Muscle of back (tissue), 11 donors: ENCODE measurements around the gene ADAMTS2. TPM values are rescaled to one million over a fixed set of nuclear protein-coding genes. Genes with fewer than 3 reads are reported as not detected.

Experiments
- DNase-seq, 3 donors: peaks; one replicate each; pipeline versions ENCODE4 v3.0.0 to v3.0.0-alpha.2; 2013
- polyA plus RNA-seq, 10 donors: library from polyadenylated mRNA; unstranded; fragments of 120-200 nt; gene quantifications; one replicate each; pipeline ENCODE4 v1.2.1, GENCODE V29; 2013; ENCODE audit not compliant: insufficient read length in 10 of 10

Gene ADAMTS2
- polyA plus RNA-seq, 10 donors: 26.0 to 52.8 (median 42.1) TPM

DNA sequence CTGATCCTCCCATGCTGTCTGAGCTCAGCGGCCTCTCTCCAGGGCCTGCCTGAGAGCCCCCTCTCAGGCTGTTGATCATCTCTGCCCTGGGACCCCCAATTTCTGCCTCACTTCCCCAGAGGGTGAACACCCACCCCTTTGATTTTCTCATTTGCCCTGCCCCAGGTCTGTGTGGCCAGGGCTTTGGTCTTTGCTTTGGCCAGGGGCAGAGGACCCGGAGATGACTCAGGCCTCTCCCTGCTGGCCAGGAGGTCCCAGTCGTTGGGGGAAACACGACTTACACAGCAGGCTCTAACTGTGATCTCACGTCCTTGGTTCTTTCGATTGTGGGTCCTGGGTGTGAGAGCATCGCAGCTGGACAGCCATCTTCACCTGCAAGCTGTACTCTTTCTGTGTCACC lies 1.1 kb upstream of the ADAMTS2 start:
- DNase-seq: no peak

- DNase-seq: no peak
These were observed 153 bp downstream of the ADAMTS2 start for GRCh38 chr5:179345183-179345432.

DNA sequence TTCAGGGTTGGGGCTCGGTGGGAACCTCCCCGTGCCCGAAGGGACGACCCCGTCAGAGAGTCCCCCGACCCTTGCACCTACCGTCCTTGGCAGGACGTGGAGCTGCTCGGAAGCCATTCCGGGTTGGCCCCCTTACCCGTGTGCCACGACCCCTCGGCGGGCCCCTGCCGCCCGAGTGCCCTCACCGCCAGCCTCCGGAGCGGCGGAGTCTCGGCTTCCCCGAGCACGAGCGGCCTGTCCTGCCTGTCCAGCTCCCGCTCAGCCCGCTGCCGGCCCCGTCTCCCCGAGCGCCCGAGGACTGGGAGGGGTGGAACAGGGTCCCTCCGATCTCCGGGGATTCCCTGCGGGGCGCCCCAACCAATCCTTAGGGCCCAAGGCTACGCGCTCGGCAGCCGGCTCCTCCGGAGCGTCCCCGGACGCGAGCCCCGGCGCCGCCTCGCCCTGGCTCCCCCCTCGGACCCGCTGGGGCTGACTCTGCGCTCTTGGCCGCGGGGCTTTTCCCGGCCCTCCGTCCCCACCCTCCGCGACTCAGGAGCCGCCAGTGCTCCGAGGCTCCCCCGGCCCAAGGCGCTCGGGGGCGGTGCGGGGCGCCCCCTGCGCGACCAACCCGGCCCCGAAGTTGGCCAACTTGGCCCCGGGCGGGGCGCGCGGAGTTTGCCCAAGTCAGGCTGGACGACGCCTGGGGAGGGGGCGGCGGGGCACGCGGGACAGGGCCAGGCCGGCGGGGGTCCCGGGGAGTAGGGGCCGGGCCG lies 654 bp downstream of the ADAMTS2 start:
- peak in 1 of 3 donors; percentile 73 for DNase-seq

DNA sequence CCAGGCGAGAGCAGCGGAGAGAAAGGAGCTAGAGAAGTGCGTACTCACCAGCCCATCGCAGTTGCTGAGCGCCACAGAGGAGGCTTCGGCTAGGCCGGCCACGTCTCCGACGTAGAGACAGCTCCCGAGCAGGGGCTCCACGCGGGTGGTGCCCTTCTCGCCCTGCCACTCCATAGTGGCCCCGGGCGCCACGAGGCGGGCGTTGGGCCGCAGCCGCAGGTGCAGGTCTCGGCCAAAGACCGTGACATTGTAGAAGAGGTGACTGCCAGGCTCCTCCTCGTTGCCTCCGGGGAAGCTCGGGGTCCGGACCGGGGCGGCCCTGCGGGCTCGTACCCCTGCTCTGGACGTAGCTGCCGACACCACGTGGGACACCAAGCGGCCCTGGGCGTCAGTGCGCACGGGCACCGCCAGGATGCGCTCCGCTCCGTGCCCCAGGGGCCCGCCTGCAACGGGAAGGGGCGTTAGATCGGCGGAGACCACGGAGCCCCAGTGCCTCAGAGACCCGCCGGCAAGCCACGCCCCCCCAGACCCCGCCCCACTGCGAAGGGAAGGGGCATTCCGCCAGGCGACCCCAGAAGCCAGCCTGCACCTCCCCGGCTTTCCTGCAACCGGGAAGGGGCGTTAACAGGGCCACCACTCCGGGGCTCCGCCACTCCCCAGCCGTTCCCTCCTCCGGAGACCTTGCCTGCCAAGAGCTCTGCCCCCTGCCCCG lies 1.4 kb downstream of the ADAMTS2 start:
- peak in 1 of 3 donors; percentile 73 for DNase-seq

- no peak for DNase-seq
These were observed 2.1 kb downstream of the ADAMTS2 start for GRCh38 chr5:179343021-179343718.

- peak in 1 of 3 donors; percentile 58 for DNase-seq
These were observed 2.7 kb downstream of the ADAMTS2 start for GRCh38 chr5:179342577-179342976.

DNA sequence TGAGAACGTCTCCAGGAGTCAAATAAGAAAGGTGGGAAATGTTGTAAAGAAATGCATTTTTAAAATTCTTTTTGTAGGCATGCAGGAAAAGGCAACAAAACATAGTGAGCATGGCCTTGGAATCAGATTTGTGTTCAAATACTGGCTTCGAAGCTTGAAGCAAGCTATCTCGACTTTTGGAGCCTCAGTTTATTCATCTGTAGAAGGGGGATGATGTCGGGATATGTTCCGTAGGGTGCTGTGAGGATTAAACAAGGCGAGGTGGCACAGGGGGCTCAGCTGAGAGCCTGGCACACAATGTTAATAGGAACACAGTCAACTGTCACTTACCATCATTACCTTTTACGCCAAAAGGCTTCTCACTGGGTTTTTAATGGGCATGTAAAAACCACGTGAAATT lies 4.8 kb downstream of the ADAMTS2 start:
- no peak for DNase-seq

GRCh38 chr5:179339996-179340395 lies 5.3 kb downstream of the ADAMTS2 start:
- no peak for DNase-seq

GRCh38 chr5:179339081-179339480 lies 6.2 kb downstream of the ADAMTS2 start:
- DNase-seq: no peak

DNA sequence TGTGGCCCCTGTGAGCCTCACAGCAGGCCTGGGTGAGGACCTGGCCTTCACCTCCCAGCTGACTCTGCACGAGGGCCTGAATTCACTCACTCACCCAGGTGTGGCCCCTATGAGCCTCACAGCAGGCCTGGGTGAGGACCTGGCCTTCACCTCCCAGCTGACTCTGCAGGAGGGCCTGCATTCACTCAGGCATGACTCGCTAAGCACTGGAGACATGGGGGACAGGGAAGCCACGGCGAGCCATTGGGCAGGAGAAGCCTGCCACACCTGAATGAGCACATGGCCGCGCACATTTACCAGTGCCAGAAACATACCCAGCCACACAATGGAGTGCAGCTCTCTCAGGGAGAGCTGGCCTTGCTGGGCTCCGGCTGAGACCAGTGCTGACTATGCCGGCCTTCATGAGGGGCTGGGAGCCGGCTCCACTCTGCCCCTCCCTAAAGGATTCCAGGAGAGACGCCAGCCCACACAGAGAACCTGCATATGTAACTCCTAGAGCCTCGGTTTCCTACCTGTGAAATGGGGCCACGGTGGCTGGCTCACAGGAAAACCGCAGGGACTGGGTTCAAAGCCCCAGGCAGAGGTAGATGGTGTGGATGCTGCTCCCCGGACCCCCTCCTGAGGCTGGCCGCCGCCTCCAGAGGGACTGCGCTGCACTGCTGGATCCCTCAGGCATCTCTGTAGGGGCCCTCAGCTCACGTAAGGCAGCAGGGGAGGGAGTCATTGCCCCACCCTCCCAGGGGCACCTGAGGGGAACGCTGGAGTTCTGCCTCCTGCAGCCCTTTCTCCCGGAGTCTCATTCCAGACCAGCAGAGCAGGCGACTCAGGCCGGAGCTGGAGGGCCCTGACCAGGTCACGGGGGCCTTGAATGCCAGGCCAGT lies 7.2 kb downstream of the ADAMTS2 start:
- DNase-seq: no peak

DNA sequence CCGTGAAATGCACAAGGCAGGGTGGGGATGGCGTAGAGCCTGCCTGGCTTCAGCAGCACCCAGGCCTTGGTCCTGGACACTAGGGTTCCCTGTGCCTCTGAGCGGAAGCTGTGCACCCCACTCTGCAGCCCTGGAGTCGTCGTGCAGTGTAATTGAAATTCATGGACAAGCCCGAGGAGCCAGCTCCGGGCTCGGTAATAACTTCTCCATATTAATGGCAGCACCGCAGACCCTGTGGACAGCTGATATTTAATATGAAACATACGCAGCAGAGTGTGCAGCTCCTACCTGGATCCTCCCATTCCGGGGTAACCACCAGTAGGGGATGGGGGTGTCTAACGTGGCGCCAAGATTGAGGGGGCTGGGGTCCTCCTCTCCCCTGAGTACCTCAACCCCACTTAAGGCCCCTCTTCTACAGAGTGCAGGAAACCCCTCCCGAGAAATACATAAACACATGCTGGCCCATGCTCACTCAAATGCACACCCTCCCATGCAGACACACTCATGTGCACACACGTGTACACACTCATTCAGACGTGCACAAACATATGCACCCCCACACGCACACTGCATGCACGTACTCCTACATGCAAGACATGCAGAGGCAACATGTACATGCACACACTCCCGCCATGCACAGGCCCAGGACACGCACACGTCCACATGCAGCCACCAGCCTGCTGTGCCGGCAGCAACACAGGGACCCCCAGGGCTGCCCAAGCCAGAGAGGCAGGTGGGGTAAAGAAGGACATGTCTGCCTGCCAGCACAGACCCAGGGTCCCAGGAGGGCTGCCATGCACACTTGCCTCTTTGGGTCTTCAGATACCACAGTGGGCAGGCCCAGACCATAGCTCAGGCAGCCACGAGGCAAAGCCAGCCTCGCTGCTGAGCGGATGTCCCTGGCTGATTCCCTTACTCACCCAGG lies 8.1 kb downstream of the ADAMTS2 start:
- DNase-seq: no peak

GRCh38 chr5:179336126-179336870 lies 9.0 kb downstream of the ADAMTS2 start:
- DNase-seq: peak in 1 of 3 donors; percentile 45

DNA sequence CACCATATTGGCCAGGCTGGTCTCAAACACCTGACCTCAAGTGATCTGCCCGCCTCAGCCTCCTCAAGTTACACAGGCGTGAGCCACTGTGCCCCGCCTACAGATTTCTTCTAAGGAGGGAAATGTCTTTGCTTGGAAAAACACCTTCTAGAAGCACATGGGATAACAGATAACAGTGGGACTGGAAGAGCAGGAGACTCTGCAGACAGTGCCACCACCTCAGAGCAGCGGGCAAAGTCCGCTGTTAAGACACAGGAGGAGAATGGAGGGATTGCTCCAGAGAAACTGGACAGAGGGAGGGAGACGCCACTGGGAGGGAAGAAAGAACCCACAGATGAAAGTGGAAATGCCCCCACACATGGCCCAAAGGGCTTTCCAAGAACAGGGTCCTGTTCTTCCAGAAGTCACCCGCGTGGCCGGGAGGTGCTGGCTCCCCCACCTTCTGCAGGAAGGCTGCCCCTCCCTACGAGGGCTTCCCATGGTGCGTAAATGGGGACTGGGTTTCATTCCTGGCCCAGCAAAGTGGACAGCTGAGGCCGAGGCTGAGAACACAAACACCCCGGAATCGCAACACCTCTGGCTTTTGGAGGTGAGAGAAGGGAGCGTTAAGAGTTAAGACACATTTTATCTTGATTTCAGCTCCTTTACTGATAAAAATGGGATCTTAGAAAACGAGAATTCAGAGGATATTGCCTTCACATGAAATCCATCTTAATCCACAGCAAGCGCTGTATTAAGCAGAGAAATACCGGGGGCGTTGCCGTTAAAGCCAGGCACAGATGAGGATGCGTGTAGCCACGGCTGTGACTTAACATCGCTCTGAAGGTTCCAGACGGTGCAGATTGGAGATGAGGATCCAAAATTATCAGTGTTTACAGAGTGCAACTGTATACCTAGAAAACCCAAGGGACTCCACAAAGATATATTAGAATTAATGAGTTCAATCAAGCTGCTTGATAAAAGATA lies 11.2 kb downstream of the ADAMTS2 start:
- no peak for DNase-seq

DNA sequence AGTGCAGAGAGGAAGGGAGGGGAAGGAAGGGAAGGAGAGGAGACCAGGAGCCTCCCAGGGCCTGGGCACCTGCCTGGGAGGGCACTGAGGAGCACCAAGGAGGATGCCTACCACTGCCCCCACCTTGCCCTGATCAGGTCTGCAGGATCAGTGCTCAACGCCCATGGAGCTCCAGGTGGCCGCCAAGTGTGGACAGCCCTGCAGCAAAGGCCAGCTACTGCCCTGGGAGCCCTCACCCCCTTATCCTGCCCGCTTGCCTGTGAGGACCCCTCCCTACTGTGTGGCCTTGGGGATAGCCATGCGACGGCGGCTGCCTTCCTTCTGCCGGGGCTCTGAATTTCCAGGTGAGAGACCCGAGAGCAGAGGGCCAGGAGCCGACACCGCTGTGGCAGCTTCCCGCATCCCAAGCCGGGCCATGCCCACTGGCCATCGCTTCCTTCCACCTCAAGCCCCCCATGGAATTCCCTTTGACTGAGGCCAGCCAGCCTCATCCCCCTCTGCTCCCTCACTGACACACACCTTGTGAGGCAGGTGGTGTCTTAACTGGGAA lies 12.4 kb downstream of the ADAMTS2 start:
- no peak for DNase-seq

- no peak for DNase-seq
These were observed 13.5 kb downstream of the ADAMTS2 start for GRCh38 chr5:179331591-179332375.

GRCh38 chr5:179330186-179330900 lies 14.9 kb downstream of the ADAMTS2 start:
- no peak for DNase-seq

- DNase-seq: no peak
These were observed 17.0 kb downstream of the ADAMTS2 start for GRCh38 chr5:179328291-179328690.
